ENCODE results near the gene LDLRAD3.

The LDLRAD3 gene

DNA sequence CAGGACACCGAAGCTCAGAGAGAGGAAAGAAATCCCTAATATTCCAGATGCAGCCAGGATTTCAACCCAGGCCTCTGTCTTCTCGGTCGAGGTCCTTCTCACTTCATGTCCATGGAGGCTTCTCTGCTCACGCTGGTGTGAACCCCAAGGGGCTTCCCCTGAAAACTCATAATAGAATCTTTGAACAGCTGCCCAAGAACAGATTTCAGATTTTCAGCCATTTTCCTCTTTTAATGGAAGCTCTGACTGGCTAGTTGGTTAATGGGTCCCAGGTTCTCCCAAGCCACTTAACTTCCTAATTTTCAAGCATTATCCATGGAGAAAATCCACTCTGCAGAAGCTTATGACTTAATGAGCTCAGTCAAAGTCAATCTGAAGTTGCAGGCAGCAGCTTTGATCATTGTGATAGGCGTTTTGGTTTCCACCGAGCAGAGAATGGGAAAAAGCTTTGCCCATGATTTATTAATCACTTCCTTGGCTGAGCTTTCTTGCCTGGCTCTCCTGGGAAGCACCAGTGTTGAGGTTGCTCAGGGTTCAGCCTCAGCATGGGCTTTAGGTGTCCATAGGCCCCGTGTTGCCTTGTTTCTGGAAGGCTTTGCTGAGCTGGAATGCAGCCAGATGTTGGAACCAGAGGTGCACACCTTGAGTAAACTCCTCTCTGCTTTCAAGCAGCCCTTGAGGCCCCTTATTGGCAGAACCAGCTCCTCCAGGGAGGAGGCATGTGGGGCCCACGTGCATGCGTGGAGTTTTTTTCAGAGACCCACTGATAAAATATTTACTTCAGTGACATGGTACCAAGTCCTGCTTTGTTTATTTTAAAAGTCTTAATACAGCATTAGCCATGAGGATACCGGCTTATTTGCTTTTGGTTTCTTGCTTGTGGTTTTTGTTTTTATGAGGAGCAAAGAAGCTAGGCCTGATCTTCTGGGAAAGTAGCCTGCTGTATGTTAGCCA, 25.5 kb downstream of the LDLRAD3 start:
- TF ChIP-seq ZFX (IDR thresholded peaks at IDR 0.05; ENCODE audit: borderline replicate concordance), result no peak
- TF ChIP-seq, protein P1, sequence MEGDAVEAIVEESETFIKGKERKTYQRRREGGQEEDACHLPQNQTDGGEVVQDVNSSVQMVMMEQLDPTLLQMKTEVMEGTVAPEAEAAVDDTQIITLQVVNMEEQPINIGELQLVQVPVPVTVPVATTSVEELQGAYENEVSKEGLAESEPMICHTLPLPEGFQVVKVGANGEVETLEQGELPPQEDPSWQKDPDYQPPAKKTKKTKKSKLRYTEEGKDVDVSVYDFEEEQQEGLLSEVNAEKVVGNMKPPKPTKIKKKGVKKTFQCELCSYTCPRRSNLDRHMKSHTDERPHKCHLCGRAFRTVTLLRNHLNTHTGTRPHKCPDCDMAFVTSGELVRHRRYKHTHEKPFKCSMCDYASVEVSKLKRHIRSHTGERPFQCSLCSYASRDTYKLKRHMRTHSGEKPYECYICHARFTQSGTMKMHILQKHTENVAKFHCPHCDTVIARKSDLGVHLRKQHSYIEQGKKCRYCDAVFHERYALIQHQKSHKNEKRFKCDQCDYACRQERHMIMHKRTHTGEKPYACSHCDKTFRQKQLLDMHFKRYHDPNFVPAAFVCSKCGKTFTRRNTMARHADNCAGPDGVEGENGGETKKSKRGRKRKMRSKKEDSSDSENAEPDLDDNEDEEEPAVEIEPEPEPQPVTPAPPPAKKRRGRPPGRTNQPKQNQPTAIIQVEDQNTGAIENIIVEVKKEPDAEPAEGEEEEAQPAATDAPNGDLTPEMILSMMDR (IDR thresholded peaks at IDR 0.05), result no peak
- H3K27ac ChIP-seq, result no peak overlapping the region

DNA sequence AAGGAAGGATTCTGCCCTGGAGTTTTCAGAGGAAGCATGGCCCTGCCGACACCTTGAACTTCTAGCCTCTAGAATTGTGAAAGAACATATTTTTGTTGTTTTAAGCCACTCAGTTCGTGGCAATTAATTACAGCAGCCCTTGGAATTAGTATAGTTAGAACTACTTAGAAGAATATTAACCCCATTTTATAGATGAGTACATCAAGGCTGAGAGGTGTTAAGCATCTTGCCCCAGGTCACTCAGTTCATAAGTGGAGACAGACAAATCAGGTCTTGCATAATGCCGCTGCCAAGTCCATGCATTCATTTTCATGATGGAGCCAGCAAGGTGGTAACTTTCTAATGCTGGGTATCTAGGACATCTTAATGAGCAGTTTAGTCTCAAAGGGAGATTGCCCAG, 26.6 kb downstream of the LDLRAD3 start:
- H3K27ac ChIP-seq, result no peak overlapping the region
- no peak for TF ChIP-seq ZFX (IDR thresholded peaks at IDR 0.05; ENCODE audit: borderline replicate concordance)
- TF ChIP-seq, protein P1 (IDR thresholded peaks at IDR 0.05), result no peak

- H3K27ac ChIP-seq, result no peak overlapping the region
- TF ChIP-seq, protein P1 (IDR thresholded peaks at IDR 0.05), result no peak
- no peak for TF ChIP-seq ZFX (IDR thresholded peaks at IDR 0.05; ENCODE audit: borderline replicate concordance)
Measured at GRCh38 chr11:35971841-35972422, 28.1 kb downstream of the LDLRAD3 start.

GRCh38 chr11:35974882-35975589, 31.2 kb downstream of the LDLRAD3 start:
- no peak overlapping the region for H3K27ac ChIP-seq
- TF ChIP-seq ZFX (IDR thresholded peaks at IDR 0.05; ENCODE audit: borderline replicate concordance), result no peak

DNA sequence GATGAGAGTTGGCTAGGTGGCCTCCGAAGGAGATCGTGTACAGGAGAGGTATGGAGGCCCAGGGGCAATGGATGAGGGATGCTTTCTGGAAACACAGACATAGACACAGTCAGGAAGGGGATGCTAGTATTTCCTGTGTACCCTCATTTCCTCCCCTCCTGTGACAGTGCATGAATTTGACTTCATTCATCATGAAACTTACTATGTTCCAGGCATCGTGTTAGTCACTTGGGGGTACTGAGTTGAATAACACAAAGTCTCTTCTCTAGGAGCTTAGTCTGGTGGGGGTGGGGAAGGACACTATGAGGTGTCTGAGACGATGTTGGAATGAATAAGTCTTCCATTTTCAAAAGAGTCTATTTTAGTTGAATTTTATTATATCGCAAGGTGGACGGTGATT, 32.6 kb downstream of the LDLRAD3 start:
- no peak overlapping the region for H3K27ac ChIP-seq
- TF ChIP-seq, protein P1 (IDR thresholded peaks at IDR 0.05), result no peak
- TF ChIP-seq ZFX (IDR thresholded peaks at IDR 0.05; ENCODE audit: borderline replicate concordance), result no peak

DNA sequence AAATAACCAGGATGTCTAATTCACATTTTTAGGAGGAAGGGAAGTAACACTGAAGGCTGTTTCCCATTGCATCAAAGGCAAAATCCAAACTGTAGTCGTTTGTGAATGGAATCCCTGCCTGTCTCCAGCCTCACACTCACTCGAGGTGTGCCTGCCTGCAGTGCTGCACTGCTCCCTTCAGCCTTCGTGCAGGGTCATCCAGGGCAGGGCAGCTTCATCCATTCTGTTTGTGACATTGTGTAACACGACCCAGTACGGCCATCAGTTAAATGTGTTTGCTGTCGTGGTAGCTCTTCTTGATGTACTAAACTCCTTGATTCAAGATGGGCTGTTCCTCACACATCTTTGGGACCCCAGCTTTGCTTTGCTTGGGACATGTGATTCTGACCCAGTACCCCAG, 34.3 kb downstream of the LDLRAD3 start:
- TF ChIP-seq, protein P1 (IDR thresholded peaks at IDR 0.05), result no peak
- no peak for TF ChIP-seq ZFX (IDR thresholded peaks at IDR 0.05; ENCODE audit: borderline replicate concordance)
- H3K27ac ChIP-seq, result no peak overlapping the region

DNA sequence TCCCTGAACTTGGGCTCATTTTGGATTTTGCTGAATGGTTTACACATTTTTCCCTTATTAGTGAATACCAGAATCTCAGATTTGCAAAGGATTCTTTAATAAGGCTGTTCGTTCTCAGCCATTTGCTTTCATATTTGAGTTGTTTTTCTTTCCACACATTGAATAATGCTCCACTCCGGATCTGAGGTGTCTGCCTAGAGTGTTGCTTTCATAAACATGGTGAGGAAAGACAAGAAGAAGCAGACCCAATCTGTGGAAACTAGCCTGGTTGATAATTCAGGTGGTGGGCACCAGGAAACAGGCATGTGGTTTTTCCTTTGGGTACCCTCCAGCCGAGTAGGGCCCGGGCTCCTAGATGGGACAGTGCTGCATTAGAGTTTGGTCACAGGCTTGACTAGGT, 35.0 kb downstream of the LDLRAD3 start:
- no peak overlapping the region for H3K27ac ChIP-seq
- TF ChIP-seq ZFX (IDR thresholded peaks at IDR 0.05; ENCODE audit: borderline replicate concordance), result no peak
- TF ChIP-seq, protein P1 (IDR thresholded peaks at IDR 0.05), result no peak

Data from 22Rv1 (cell line).